ENCODE measurements around the gene CPNE2. TPM values are rescaled to one million over a fixed set of nuclear protein-coding genes. Genes with fewer than 3 reads are reported as not detected.
"Not testable (repeated sequence)": the region's sequence is repeated elsewhere in the genome, so short reads cannot be mapped to it uniquely, and the experiment has no call there.

Gene CPNE2
- total RNA-seq, 3 donors from 2014 or later, result 48.7 to 77.0 (median 52.5) TPM

DNA sequence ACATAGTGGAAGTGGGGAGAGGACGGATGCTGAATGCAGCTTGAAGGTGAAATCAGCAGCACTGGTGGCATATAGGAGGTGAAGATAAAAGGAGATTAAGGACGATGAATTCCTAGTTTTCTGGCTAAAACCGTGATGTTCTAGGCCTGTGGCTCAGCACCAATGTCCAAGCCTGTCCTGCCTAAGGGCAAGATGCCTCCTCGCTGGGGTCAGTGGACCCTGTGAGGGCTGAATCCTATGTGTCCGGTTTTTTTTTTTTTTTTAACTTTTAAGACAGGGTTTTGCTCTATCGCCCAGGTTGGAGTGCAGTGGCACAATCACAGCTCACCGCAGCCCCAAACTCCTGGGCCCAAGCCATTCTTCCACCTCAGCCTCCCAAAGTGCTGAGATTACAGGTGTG is 12.8 kb downstream of the CPNE2 start:
- no peaks in the 10 kb centered on the region for H3K9me3 ChIP-seq
- TF ChIP-seq, protein P1, sequence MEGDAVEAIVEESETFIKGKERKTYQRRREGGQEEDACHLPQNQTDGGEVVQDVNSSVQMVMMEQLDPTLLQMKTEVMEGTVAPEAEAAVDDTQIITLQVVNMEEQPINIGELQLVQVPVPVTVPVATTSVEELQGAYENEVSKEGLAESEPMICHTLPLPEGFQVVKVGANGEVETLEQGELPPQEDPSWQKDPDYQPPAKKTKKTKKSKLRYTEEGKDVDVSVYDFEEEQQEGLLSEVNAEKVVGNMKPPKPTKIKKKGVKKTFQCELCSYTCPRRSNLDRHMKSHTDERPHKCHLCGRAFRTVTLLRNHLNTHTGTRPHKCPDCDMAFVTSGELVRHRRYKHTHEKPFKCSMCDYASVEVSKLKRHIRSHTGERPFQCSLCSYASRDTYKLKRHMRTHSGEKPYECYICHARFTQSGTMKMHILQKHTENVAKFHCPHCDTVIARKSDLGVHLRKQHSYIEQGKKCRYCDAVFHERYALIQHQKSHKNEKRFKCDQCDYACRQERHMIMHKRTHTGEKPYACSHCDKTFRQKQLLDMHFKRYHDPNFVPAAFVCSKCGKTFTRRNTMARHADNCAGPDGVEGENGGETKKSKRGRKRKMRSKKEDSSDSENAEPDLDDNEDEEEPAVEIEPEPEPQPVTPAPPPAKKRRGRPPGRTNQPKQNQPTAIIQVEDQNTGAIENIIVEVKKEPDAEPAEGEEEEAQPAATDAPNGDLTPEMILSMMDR (IDR thresholded peaks at IDR 0.05), result no peak
- no peaks in the 10 kb centered on the region for H3K4me1 ChIP-seq (ENCODE audit: low read depth)
- no peaks in the 10 kb centered on the region for H3K36me3 ChIP-seq (ENCODE audit: low read depth)
- H3K4me3 ChIP-seq, result no peak overlapping the region
- intact Hi-C loops (cut with DNase I, micrococcal nuclease), result no loop called here
- DNase-seq (no peak), ATAC-seq (no peak)

DNA sequence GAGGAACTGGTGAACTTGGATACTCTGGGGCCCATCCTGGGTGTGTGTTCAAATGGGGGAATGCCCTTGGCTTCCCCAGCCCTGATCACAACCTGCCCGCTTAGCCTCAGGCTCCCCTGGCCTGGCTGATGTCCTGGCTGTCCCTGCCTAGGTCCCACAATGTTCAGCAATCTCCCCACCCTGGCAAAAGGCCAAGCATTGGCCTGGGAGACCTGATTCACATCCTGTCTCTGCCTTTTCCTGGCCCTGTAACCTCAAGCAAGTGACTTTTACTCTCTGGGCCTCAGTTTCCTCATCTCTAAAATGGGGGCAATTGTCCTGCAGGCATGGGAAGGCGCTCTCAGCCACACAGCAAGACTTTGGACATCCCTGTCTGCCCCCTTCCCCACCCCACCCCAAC is 14.4 kb downstream of the CPNE2 start:
- Histone ChIP-seq H3K9me3 (no peaks in the 10 kb centered on the region), H3K4me1 (ENCODE audit: low read depth) (no peaks in the 10 kb centered on the region), H3K36me3 (ENCODE audit: low read depth) (no peaks in the 10 kb centered on the region), H3K4me3 (no peak overlapping the region)
- ATAC-seq (no peak), DNase-seq (no peak)
- TF ChIP-seq, protein P1 (IDR thresholded peaks at IDR 0.05), result no peak
- intact Hi-C loops (cut with DNase I, micrococcal nuclease), result no loop called here

DNA sequence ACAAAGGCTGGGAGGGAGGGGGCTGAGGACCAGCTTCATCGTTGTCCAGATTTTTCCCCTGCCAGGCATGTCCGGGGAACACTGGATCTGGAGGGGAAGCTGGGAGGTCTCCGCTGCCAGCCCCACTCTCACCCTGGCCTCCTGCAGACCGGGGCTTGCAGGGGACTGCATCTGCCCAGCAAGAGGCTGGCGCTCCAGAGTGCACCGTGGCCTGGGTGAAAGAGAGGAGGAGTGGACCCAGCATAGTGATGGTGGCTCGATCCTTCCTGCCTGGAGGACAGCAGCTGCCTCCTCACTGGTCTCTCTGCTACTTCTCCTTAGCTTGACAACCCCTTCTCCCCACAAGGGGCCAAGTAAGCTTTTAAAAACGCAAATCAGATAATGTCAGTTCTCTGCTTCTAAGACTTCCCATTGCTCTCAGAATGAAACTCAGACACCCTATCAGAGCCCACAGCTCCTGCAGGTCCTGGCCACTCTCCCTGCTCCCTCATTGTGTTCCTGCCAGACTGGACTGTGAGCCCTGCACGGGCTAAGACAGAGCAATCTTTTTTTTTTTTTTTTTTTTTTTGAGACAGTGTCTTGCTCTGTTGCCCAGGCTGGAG is 15.0 kb downstream of the CPNE2 start:
- DNase-seq, result no peak
- Histone ChIP-seq H3K4me1 (ENCODE audit: low read depth) (no peaks in the 10 kb centered on the region), H3K9me3 (no peaks in the 10 kb centered on the region), H3K36me3 (ENCODE audit: low read depth) (no peaks in the 10 kb centered on the region), H3K4me3 (no peak overlapping the region)
- intact Hi-C loops (cut with DNase I, micrococcal nuclease), result no loop called here
- no peak for ATAC-seq
- TF ChIP-seq, protein P1 (IDR thresholded peaks at IDR 0.05), result no peak

DNA sequence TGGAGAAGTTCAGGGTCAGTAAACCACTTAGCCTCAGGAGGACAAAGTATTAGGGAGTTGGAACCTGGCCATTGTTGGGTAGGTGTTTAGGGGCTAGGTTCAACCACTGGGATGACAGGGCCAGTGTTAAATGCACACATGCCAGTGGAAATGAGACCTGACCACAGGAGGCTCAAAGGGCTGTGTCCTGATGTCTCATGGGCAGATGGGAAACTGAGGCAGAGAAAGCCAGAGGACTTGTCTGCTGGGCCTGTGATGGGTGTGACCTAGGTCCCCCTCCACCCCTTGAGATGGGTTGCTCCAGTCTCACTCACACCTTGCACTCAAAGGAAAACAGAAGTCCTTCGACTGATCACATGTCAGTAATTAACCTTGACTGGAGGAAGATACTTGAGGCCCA is 16.0 kb downstream of the CPNE2 start:
- TF ChIP-seq, protein P1 (IDR thresholded peaks at IDR 0.05), result no peak
- no peak for ATAC-seq
- DNase-seq, result no peak

DNA sequence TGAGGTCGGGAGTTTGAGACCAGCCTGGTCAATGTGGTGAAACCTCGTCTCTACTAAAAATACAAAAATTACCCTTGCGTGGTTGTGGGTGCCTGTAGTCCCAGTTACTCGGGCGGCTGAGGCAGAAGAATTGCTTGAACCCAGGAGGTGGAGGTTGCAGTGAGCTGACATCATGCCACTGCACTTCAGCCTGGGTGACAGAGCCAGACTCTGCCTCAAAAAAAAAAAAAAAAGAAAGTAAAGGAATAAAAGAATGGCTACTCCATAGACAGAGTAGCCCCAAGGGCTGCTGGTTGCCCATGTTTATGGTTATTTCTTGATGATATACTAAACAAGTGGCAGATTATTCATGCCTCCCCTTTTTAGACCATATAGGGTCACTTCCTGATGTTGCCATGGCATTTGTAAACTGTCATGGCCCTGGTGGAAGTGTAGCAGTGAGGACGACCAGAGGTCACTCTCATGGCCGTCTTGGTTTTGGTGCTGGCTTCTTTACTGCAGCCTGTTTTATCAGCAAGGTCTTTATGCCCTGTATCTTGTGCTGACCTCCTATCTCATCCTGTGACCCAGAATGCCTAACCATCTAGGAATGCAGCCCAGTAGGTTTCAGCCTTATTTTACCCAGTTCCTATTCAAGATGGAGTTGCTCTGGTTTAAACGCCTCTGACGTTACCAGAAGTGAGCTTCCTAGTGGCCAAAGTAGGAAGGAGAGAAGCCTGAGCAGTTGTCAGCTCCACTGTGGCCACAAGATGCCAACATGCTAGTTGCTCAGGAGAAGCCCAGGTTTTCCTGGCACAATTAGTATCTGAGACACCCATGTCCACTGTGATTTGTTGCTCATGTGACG is 17.1 kb downstream of the CPNE2 start:
- DNase-seq; ATAC-seq; H3K4me1 ChIP-seq (ENCODE audit: low read depth); H3K36me3 ChIP-seq (ENCODE audit: low read depth); H3K4me3 ChIP-seq; intact Hi-C loops (cut with DNase I, micrococcal nuclease); H3K9me3 ChIP-seq: not testable (repeated sequence)

More for the DNA sequence above, 16.0 kb downstream of the CPNE2 start:
- intact Hi-C loops (cut with DNase I, micrococcal nuclease), result no loop called here
- Histone ChIP-seq H3K4me1 (ENCODE audit: low read depth) (no peaks in the 10 kb centered on the region), H3K36me3 (ENCODE audit: low read depth) (no peaks in the 10 kb centered on the region), H3K4me3 (no peak overlapping the region), H3K9me3 (no peaks in the 10 kb centered on the region)

DNA sequence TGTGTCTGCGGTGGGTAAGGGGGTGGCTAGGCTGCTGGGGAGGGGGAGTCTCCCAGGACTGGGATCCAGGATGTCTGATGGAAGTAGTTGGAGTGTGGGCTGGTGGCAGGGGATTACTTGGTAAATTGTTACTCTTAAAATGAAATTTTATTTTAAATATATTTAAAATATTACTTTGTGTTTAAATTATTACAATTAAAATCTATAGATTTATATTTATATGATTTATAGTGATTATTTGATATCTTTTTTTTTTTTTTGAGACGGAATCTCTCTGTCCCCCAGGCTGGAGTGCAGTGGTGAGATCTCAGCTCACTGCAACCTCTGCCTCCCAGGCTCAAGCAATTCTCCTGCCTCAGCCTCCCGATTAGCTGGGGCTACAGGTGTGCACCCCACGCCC is 18.6 kb downstream of the CPNE2 start:
- DNase-seq (no peak), ATAC-seq (no peak)
- no peaks in the 10 kb centered on the region for H3K9me3 ChIP-seq
- H3K4me1 ChIP-seq (ENCODE audit: low read depth), result no peaks in the 10 kb centered on the region
- H3K36me3 ChIP-seq (ENCODE audit: low read depth), result no peaks in the 10 kb centered on the region
- TF ChIP-seq, protein P1 (IDR thresholded peaks at IDR 0.05), result no peak
- intact Hi-C loops (cut with DNase I, micrococcal nuclease), result no loop called here
- H3K4me3 ChIP-seq, result no peak overlapping the region
